ENCODE results near the gene BCL11B.
A peak's percentile ranks its signal among the peaks of the same experiment; 100 is the strongest.

BCL11B gene

GRCh38 chr14:99271951-99272631 lies at the start of gene BCL11B:
BCL11B (minus strand) TSS chr14:99272197; CDS start chr14:99271218, 979 bp downstream.
- peak; percentile 90 for DNase-seq

- no peak for DNase-seq
Measured at GRCh38 chr14:99321236-99321925, 49.4 kb upstream of the BCL11B start.

GRCh38 chr14:99320621-99321235 lies 48.7 kb upstream of the BCL11B start:
- no peak for DNase-seq

GRCh38 chr14:99320105-99320572 lies 48.1 kb upstream of the BCL11B start:
- peak; percentile 64 for DNase-seq

- DNase-seq, result no peak
Measured at GRCh38 chr14:99318959-99319295, 46.9 kb upstream of the BCL11B start.

GRCh38 chr14:99318091-99318958 lies 46.3 kb upstream of the BCL11B start:
- no peak for DNase-seq

GRCh38 chr14:99317231-99318090 lies 45.5 kb upstream of the BCL11B start:
- DNase-seq, result no peak

- no peak for DNase-seq
Measured at GRCh38 chr14:99316281-99317163, 44.5 kb upstream of the BCL11B start.

GRCh38 chr14:99315197-99315596 lies 43.2 kb upstream of the BCL11B start:
- DNase-seq, result no peak

GRCh38 chr14:99314623-99315022 lies 42.6 kb upstream of the BCL11B start:
- no peak for DNase-seq

- no peak for DNase-seq
Measured at GRCh38 chr14:99313234-99313633, 41.2 kb upstream of the BCL11B start.

- DNase-seq, result no peak
Measured at GRCh38 chr14:99312106-99312505, 40.1 kb upstream of the BCL11B start.

GRCh38 chr14:99309220-99309766 lies 37.3 kb upstream of the BCL11B start:
- DNase-seq, result no peak

GRCh38 chr14:99304208-99304607 lies 32.2 kb upstream of the BCL11B start:
- no peak for DNase-seq

- DNase-seq, result no peak
Measured at GRCh38 chr14:99300190-99300589, 28.2 kb upstream of the BCL11B start.

- DNase-seq, result no peak
Measured at GRCh38 chr14:99296517-99296916, 24.5 kb upstream of the BCL11B start.

- no peak for DNase-seq
Measured at GRCh38 chr14:99289394-99290189, 17.6 kb upstream of the BCL11B start.

- no peak for DNase-seq
Measured at GRCh38 chr14:99288948-99289347, 17.0 kb upstream of the BCL11B start.

GRCh38 chr14:99287269-99287942 lies 15.4 kb upstream of the BCL11B start:
- DNase-seq, result peak; percentile 53
